Measurements from ENCODE around the gene SOX8.
"Not testable (repeated sequence)": the region's sequence is repeated elsewhere in the genome, so short reads cannot be mapped to it uniquely, and the experiment has no call there.

Gene SOX8

GRCh38 chr16:955766-956165 lies 25.8 kb upstream of the SOX8 start:
- DNase-seq (ENCODE audit: low read depth): not testable (repeated sequence)

- DNase-seq (ENCODE audit: low read depth): no peak
These were observed 22.1 kb upstream of the SOX8 start for GRCh38 chr16:959232-960040.

GRCh38 chr16:962366-962765 lies 19.2 kb upstream of the SOX8 start:
- DNase-seq (ENCODE audit: low read depth): no peak

- DNase-seq (ENCODE audit: low read depth): no peak
These were observed 18.4 kb upstream of the SOX8 start for GRCh38 chr16:962901-963814.

GRCh38 chr16:963913-964312 lies 17.7 kb upstream of the SOX8 start:
- no peak for DNase-seq (ENCODE audit: low read depth)

GRCh38 chr16:964356-965035 lies 17.1 kb upstream of the SOX8 start:
- DNase-seq (ENCODE audit: low read depth): peak; percentile 60

- DNase-seq (ENCODE audit: low read depth): no peak
These were observed 16.6 kb upstream of the SOX8 start for GRCh38 chr16:965036-965395.

- no peak for DNase-seq (ENCODE audit: low read depth)
These were observed 16.1 kb upstream of the SOX8 start for GRCh38 chr16:965487-965886.

- DNase-seq (ENCODE audit: low read depth): no peak
These were observed 15.5 kb upstream of the SOX8 start for GRCh38 chr16:966035-966434.

GRCh38 chr16:966505-966904 lies 15.1 kb upstream of the SOX8 start:
- DNase-seq (ENCODE audit: low read depth): no peak

- DNase-seq (ENCODE audit: low read depth): no peak
These were observed 14.5 kb upstream of the SOX8 start for GRCh38 chr16:967077-967541.

GRCh38 chr16:967546-968295 lies 13.8 kb upstream of the SOX8 start:
- no peak for DNase-seq (ENCODE audit: low read depth)

- no peak for DNase-seq (ENCODE audit: low read depth)
These were observed 12.9 kb upstream of the SOX8 start for GRCh38 chr16:968620-969019.

GRCh38 chr16:969508-970385 lies 11.8 kb upstream of the SOX8 start:
- no peak for DNase-seq (ENCODE audit: low read depth)

- DNase-seq (ENCODE audit: low read depth): no peak
These were observed 11.2 kb upstream of the SOX8 start for GRCh38 chr16:970386-970765.

- peak; percentile 89 for DNase-seq (ENCODE audit: low read depth)
These were observed 10.6 kb upstream of the SOX8 start, which contains the start of gene LMF1 for GRCh38 chr16:970766-971581. Gene LMF1 (minus strand): TSS chr16:970984. CDS start chr16:970980, 4 bp downstream.

GRCh38 chr16:971582-971905 lies 10.0 kb upstream of the SOX8 start:
- DNase-seq (ENCODE audit: low read depth): no peak

GRCh38 chr16:971981-972315 lies 9.6 kb upstream of the SOX8 start:
- no peak for DNase-seq (ENCODE audit: low read depth)

GRCh38 chr16:972316-973002 lies 9.1 kb upstream of the SOX8 start:
- no peak for DNase-seq (ENCODE audit: low read depth)

GRCh38 chr16:973366-973765 lies 8.2 kb upstream of the SOX8 start:
- DNase-seq (ENCODE audit: low read depth): no peak

Data from T-helper 22 cell (primary cell).